A549 (cell line): Measurements from ENCODE around the gene IRAK3. TPM values are rescaled to one million over a fixed set of nuclear protein-coding genes. Genes with fewer than 3 reads are reported as not detected.

Experiments
- ATAC-seq, 2 experiments: fragments of 200-7000 bp in 1 of 2; fragments of >200 bp in 1 of 2; cut with Nextera tagmentation in 1 of 2; cut with Tn5 transposase in 1 of 2; 3 replicates each; pipeline versions ENCODE4 v1.8.0 to v1.9.1; 2018 to 2020; ENCODE audit warnings: mild to moderate bottlenecking in 1 of 2, moderate library complexity in 1 of 2
- CTCF ChIA-PET: fragments of 300-600 bp; sonication (Branson Sonifier 250); formaldehyde crosslinking; extraction: SDS; loops from one replicate; lab custom pipeline; 2021; ENCODE audit warnings: antibody characterized with exemption, inconsistent platforms; lab: Yijun Ruan, JAX
- POLR2A ChIA-PET: fragments of 350-600 bp; formaldehyde crosslinking; extraction: SDS; loops from one replicate; lab custom pipeline; 2021; ENCODE audit warnings: antibody characterized with exemption, inconsistent platforms; lab: Yijun Ruan, JAX
- DNase-seq, 2 experiments: peaks; one replicate each; pipeline versions ENCODE4 v3.0.0 to v3.0.0-alpha.2; 2011 to 2016; ENCODE audit warnings: low read depth in 1 of 2, low spot score in 1 of 2
- FAIRE-seq: peaks from 2 replicates; lab custom pipeline; 2011; peaks lifted over from hg19 to GRCh38; lab: Jason Lieb, UNC
- H3K27ac ChIP-seq, 2 experiments: fragments of >200 bp; sonication (Bioruptor Twin); formaldehyde crosslinking; 3 replicates each; pipeline ENCODE4 v1.5.1; 2016 to 2017
- H3K4me1 ChIP-seq: fragments of >200 bp; sonication (Bioruptor Twin); formaldehyde crosslinking; 3 replicates; pipeline ENCODE4 v1.6.1; 2016
- H3K4me2 ChIP-seq: fragments of >200 bp; sonication (Bioruptor Twin); formaldehyde crosslinking; 3 replicates; pipeline ENCODE4 v1.6.1; 2016
- H3K4me3 ChIP-seq: fragments of >200 bp; sonication (Bioruptor Twin); formaldehyde crosslinking; 3 replicates; pipeline ENCODE4 v1.5.1; 2016
- H3K9me3 ChIP-seq: fragments of >200 bp; sonication (Bioruptor Twin); formaldehyde crosslinking; 3 replicates; pipeline ENCODE4 v1.6.1; 2016
- ATOH8 ChIP-seq: fragments of 250-450 bp; sonication (Bioruptor Pico); IDR thresholded peaks from 2 replicates; pipeline ENCODE4 v1.5.0; 2020; ENCODE audit warnings: low read depth, mild to moderate bottlenecking, moderate library complexity
- CBX8 ChIP-seq: fragments of 200-600 bp; sonication (generic); IDR thresholded peaks from 2 replicates; pipeline ENCODE4 v1.6.1; 2016
- E2F6 ChIP-seq: IDR thresholded peaks from 2 replicates; pipeline ENCODE4 v1.6.1; 2012; ENCODE audit warnings: low read depth, borderline replicate concordance
- EHF ChIP-seq: fragments of 250-450 bp; sonication (Bioruptor Pico); IDR thresholded peaks from 2 replicates; pipeline ENCODE4 v1.5.0; 2020; ENCODE audit warnings: mild to moderate bottlenecking
- ESRRA ChIP-seq: fragments of 150-350 bp; IDR thresholded peaks from 2 replicates; pipeline ENCODE4 v1.6.1; 2014; ENCODE audit warnings: mild to moderate bottlenecking, low read length, borderline replicate concordance
- FOSB ChIP-seq: fragments of 250-450 bp; sonication (Bioruptor Pico); IDR thresholded peaks from 2 replicates; pipeline ENCODE4 v1.5.0; 2020; ENCODE audit warnings: mild to moderate bottlenecking, moderate library complexity
- HDAC2 ChIP-seq: fragments of 200-600 bp; sonication (generic); IDR thresholded peaks from 2 replicates; pipeline ENCODE4 v1.6.1; 2016
- HOXB5 ChIP-seq: fragments of 250-450 bp; sonication (Bioruptor Pico); IDR thresholded peaks from 2 replicates; pipeline ENCODE4 v1.5.0; 2020; ENCODE audit warnings: mild to moderate bottlenecking, moderate library complexity
- JUN ChIP-seq, 2 experiments: fragments of >200 bp; sonication (Bioruptor Twin); formaldehyde crosslinking; IDR thresholded peaks; 2 replicates in 1 of 2; 3 replicates in 1 of 2; pipeline ENCODE4 v1.6.1; 2016 to 2017
- MAFK ChIP-seq: fragments of 450-650 bp; IDR thresholded peaks from 2 replicates; pipeline ENCODE4 v1.6.1; 2014; ENCODE audit not compliant: partially characterized antibody
- MAZ ChIP-seq: fragments of 150-350 bp; IDR thresholded peaks from 2 replicates; pipeline ENCODE4 v1.6.1; 2014; ENCODE audit warnings: antibody characterized with exemption, low read depth, low read length, borderline replicate concordance
- NR3C1 ChIP-seq: fragments of >200 bp; sonication (Bioruptor Twin); formaldehyde crosslinking; IDR thresholded peaks from 3 replicates; pipeline ENCODE4 v1.6.1; 2017
- PHF8 ChIP-seq: fragments of 200-600 bp; sonication (generic); IDR thresholded peaks from 2 replicates; pipeline ENCODE4 v1.6.1; 2016; ENCODE audit warnings: low read depth, mild to moderate bottlenecking, antibody characterized with exemption, moderate library complexity, borderline replicate concordance
- POLR2AphosphoS2 ChIP-seq: conservative IDR thresholded peaks from 2 replicates; pipeline ENCODE4 v1.6.1; 2012; ENCODE audit warnings: low read length, improper control_type of control experiment, inconsistent platforms
- RARB ChIP-seq: fragments of 250-450 bp; sonication (Bioruptor Pico); IDR thresholded peaks from 2 replicates; pipeline ENCODE4 v1.8.0; 2021; ENCODE audit warnings: mild to moderate bottlenecking, moderate library complexity
- RNF2 ChIP-seq: fragments of 200-600 bp; sonication (generic); IDR thresholded peaks from 2 replicates; pipeline ENCODE4 v1.6.1; 2016; ENCODE audit warnings: low read depth, mild to moderate bottlenecking, antibody characterized with exemption, moderate library complexity, borderline replicate concordance
- TFCP2L1 ChIP-seq: fragments of 250-450 bp; sonication (Bioruptor Pico); IDR thresholded peaks from 2 replicates; pipeline ENCODE4 v1.5.0; 2021; ENCODE audit warnings: mild to moderate bottlenecking
- TP53 ChIP-seq: fragments of 250-450 bp; sonication (Bioruptor Pico); IDR thresholded peaks from 2 replicates; pipeline ENCODE4 v1.5.0; 2021; ENCODE audit warnings: mild to moderate bottlenecking, moderate library complexity
- ZNF302 ChIP-seq: fragments of 250-450 bp; sonication (Bioruptor Pico); IDR thresholded peaks from 2 replicates; pipeline ENCODE4 v1.9.0; 2021; ENCODE audit warnings: inconsistent platforms, mild to moderate bottlenecking, moderate library complexity
- ZSCAN20 ChIP-seq: fragments of 250-450 bp; sonication (Bioruptor Pico); IDR thresholded peaks from 2 replicates; pipeline ENCODE4 v1.8.0; 2022; ENCODE audit warnings: mild to moderate bottlenecking, moderate library complexity
- WGBS: methylation state at CpG from one replicate; pipeline ENCODE4 v1.1.6; 2017; ENCODE audit errors: missing lambda C conversion rate; 5-methylcytosine and 5-hydroxymethylcytosine counted together
- polyA plus RNA-seq, 4 experiments: library from polyadenylated mRNA; depleted of rRNA in 3 of 4; stranded (reverse); fragments of >200 nt; fragmentation: RNase III in 1 of 4; extraction: RNeasy Plus Mini Kit Qiagen cat#74134 plus additional on column Dnase treatment in 1 of 4; gene quantifications; 2 replicates in 3 of 4; 3 replicates in 1 of 4; pipeline ENCODE4 v1.2.3, GENCODE V29; 2011 to 2017
- TF ChIP-seq, protein P1 (sequence below): IDR thresholded peaks from 2 replicates; pipeline ENCODE4 v1.6.1; 2012
- TF ChIP-seq, protein P2 (sequence below): IDR thresholded peaks from 2 replicates; pipeline ENCODE4 v1.6.1; 2012
- TF ChIP-seq, protein P3 (sequence below): fragments of >200 bp; sonication (Bioruptor Twin); formaldehyde crosslinking; IDR thresholded peaks from 3 replicates; pipeline ENCODE4 v1.5.1; 2016
- TF ChIP-seq, protein P4 (sequence below): fragments of >200 bp; sonication (Bioruptor Twin); formaldehyde crosslinking; IDR thresholded peaks from 2 replicates; pipeline ENCODE4 v1.6.1; 2016

Gene IRAK3
- polyA plus RNA-seq, 2 of the 4 experiments (the other 2 are of a cell fraction) = 0.06 to 0.25 TPM

DNA sequence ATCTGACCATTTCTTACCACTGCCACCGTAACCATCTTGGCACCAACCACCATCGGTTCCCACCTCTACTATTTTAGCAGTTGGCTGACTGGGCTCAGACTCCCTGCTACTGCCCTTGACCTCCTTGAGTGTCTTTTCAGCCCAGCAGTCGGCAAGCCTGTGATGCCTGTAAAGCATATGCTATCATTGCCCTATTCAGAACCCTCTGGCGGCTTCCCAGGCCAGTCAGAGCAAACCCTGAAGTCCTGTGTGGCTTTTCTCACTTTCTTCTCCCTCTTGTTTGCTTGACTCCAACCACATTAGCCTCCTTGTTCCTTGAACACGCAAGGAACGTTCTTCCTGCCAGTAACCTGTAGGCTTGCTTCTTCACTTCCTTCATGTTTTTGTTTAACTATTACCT is 6.2 kb downstream of the IRAK3 start:
- 77% methylated on average over 6 of the region's 6 CpGs for WGBS

DNA sequence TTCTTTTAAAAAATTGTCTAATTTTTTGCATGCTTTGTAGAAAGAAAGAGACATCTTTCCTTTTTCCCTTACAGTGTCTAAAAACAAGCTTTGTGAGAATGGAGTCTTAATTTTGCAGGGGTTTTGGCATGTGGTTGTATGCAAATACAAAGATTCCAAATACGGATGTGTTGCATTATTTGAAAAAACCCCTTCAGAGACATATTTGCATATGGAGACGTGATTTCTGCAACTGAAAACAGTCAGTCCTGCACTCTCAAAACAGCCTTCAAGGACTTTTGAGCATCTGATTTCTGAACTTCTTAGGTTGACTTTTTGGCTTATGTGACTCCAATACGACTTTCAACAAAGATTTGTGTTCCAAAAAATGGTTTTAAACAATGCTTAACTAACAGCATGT is 7.8 kb downstream of the IRAK3 start:
- no peaks in the 10 kb centered on the region for H3K4me1 ChIP-seq
- POLR2A ChIA-PET = no interaction called here

More for the DNA sequence above, 6.2 kb downstream of the IRAK3 start:
- Histone ChIP-seq H3K9me3 (0 out of 3 replicates have a peak, but pooled peaks cover 5% of the 10 kb centered on the region), H3K4me3 (no peak overlapping the region), H3K4me1 (no peaks in the 10 kb centered on the region)
- POLR2A ChIA-PET = no interaction called here
- no peak for TF ChIP-seq RARB (CRISPR knock-in tag)
- TF ChIP-seq ATOH8 = no peak
- TF ChIP-seq PHF8 = no peak
- TF ChIP-seq ZNF302 (CRISPR knock-in tag) = no peak
- no peak for TF ChIP-seq MAFK
- no peak for TF ChIP-seq CBX8
- TF ChIP-seq TFCP2L1 = no peak
- no peak for TF ChIP-seq TP53 (CRISPR knock-in tag)
- TF ChIP-seq, protein P1, sequence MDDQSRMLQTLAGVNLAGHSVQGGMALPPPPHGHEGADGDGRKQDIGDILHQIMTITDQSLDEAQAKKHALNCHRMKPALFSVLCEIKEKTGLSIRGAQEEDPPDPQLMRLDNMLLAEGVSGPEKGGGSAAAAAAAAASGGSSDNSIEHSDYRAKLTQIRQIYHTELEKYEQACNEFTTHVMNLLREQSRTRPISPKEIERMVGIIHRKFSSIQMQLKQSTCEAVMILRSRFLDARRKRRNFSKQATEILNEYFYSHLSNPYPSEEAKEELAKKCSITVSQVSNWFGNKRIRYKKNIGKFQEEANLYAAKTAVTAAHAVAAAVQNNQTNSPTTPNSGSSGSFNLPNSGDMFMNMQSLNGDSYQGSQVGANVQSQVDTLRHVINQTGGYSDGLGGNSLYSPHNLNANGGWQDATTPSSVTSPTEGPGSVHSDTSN = no peak
- no peak for TF ChIP-seq FOSB (CRISPR knock-in tag)
- TF ChIP-seq, protein P2, sequence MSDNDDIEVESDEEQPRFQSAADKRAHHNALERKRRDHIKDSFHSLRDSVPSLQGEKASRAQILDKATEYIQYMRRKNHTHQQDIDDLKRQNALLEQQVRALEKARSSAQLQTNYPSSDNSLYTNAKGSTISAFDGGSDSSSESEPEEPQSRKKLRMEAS = no peak
- TF ChIP-seq, all 56 proteins: peak for 0
- H3K4me2 ChIP-seq = no peak overlapping the region
- no peak overlapping the region for H3K27ac ChIP-seq
- no peak for ATAC-seq
- no peak for FAIRE-seq
- no peak for DNase-seq
- CTCF ChIA-PET = interaction anchor here (0.6 kb wide), 1 partner anchor 169 kb away, joined by 3 read pairs; no protein-coding TSS in a partner anchor

More for the DNA sequence above, 7.8 kb downstream of the IRAK3 start:
- H3K27ac ChIP-seq = no peak overlapping the region
- ATAC-seq = no peak
- 34% methylated on average over 3 of the region's 3 CpGs for WGBS
- CTCF ChIA-PET = interaction anchor here (1.8 kb wide), 1 partner anchor 20 kb away, joined by 6 read pairs; no protein-coding TSS in a partner anchor
- H3K4me2 ChIP-seq = no peak overlapping the region
- DNase-seq = no peak
- no peak overlapping the region for H3K4me3 ChIP-seq
- TF ChIP-seq POLR2AphosphoS2 = no peak
- TF ChIP-seq ZSCAN20 (CRISPR knock-in tag) = no peak
- TF ChIP-seq NR3C1 = no peak
- no peak for TF ChIP-seq HOXB5 (CRISPR knock-in tag)
- no peak for TF ChIP-seq MAZ
- TF ChIP-seq TP53 (CRISPR knock-in tag) = no peak
- no peak for TF ChIP-seq EHF
- TF ChIP-seq JUN (IDR thresholded peaks at IDR 0.05) = no peak
- TF ChIP-seq HDAC2 = no peak
- no peak for TF ChIP-seq RNF2
- TF ChIP-seq RARB (CRISPR knock-in tag) = no peak
- TF ChIP-seq, protein P3, sequence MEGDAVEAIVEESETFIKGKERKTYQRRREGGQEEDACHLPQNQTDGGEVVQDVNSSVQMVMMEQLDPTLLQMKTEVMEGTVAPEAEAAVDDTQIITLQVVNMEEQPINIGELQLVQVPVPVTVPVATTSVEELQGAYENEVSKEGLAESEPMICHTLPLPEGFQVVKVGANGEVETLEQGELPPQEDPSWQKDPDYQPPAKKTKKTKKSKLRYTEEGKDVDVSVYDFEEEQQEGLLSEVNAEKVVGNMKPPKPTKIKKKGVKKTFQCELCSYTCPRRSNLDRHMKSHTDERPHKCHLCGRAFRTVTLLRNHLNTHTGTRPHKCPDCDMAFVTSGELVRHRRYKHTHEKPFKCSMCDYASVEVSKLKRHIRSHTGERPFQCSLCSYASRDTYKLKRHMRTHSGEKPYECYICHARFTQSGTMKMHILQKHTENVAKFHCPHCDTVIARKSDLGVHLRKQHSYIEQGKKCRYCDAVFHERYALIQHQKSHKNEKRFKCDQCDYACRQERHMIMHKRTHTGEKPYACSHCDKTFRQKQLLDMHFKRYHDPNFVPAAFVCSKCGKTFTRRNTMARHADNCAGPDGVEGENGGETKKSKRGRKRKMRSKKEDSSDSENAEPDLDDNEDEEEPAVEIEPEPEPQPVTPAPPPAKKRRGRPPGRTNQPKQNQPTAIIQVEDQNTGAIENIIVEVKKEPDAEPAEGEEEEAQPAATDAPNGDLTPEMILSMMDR = no peak
- TF ChIP-seq, protein P4, sequence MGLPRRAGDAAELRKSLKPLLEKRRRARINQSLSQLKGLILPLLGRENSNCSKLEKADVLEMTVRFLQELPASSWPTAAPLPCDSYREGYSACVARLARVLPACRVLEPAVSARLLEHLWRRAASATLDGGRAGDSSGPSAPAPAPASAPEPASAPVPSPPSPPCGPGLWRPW = no peak
- TF ChIP-seq E2F6 = no peak
- TF ChIP-seq ESRRA = no peak
- FAIRE-seq = no peak
- 0 out of 3 replicates have a peak, but pooled peaks cover 6% of the 10 kb centered on the region for H3K9me3 ChIP-seq
